Heart right ventricle (tissue), 16 donors: Measurements from ENCODE around the gene FPGS. TPM values are rescaled to one million over a fixed set of nuclear protein-coding genes. Genes with fewer than 3 reads are reported as not detected.

Experiments
- ATAC-seq, 8 donors: fragments of 200-7000 bp; cut with Tn5 transposase; one replicate each; pipeline ENCODE4 v1.9.1; 2020; ENCODE audit warnings: mild to moderate bottlenecking in 8 of 8, moderate library complexity in 8 of 8, moderate number of reproducible peaks in 1 of 8
- DNase-seq, 2 donors: peaks; one replicate each; pipeline ENCODE4 v3.0.0-alpha.2; 2020
- H3K27ac ChIP-seq, 10 donors: fragments of 200-600 bp; sonication (generic) in 2 of 10; one replicate each; pipeline versions ENCODE4 v1.5.0 to v1.8.0; 2020 to 2022; ENCODE audit warnings: mild to moderate bottlenecking in 3 of 10
- H3K27me3 ChIP-seq, 7 donors: fragments of 200-600 bp; one replicate each; pipeline ENCODE4 v1.8.0; 2021 to 2022; ENCODE audit warnings: mild to moderate bottlenecking in 2 of 7
- H3K36me3 ChIP-seq, 9 donors: fragments of 200-600 bp; sonication (generic) in 1 of 9; one replicate each; pipeline versions ENCODE4 v1.5.0 to v1.8.0; 2020 to 2022; ENCODE audit warnings: mild to moderate bottlenecking in 2 of 9
- H3K4me1 ChIP-seq, 9 donors: fragments of 200-600 bp; sonication (generic) in 1 of 9; one replicate each; pipeline versions ENCODE4 v1.5.0 to v1.8.0; 2020 to 2022; ENCODE audit warnings: mild to moderate bottlenecking in 4 of 9
- H3K4me3 ChIP-seq, 10 donors: fragments of 200-600 bp; sonication (generic) in 2 of 10; one replicate each; pipeline versions ENCODE4 v1.5.0 to v1.8.0; 2020 to 2022; ENCODE audit warnings: mild to moderate bottlenecking in 7 of 10, moderate library complexity in 2 of 10
- H3K9me3 ChIP-seq, 11 donors: fragments of 200-600 bp in 10 of 11; sonication (generic) in 2 of 11; one replicate each; pipeline versions ENCODE4 v1.5.0 to v1.8.0; 2013 to 2022; ENCODE audit warnings: mild to moderate bottlenecking in 2 of 11, control low read depth in 1 of 11, moderate library complexity in 1 of 11
- WGBS, 2 donors: extraction: QIAGEN DNeasy Blood & Tissue Kit; methylation state at CpG; one replicate each; pipeline ENCODE4 v1.1.7; 2013; ENCODE audit warnings: inconsistent platforms in 1 of 2; 5-methylcytosine and 5-hydroxymethylcytosine counted together
- intact Hi-C, 10 donors: fragments of 100-400 bp; cut with DNase I; formaldehyde crosslinking; loops; one replicate each; pipeline versions ENCODE4 v1.11.1 to v1.14.2; 2022
- polyA plus RNA-seq, 2 donors: library from polyadenylated mRNA; stranded (reverse); fragments of 200-250 nt; gene quantifications; one replicate each; pipeline ENCODE4 v1.2.3, GENCODE V29; 2013
- total RNA-seq, 10 donors: library from RNA; stranded (reverse); fragmentation: NEBNext Ultra II Directional in 3 of 10; extraction: Animal tissue kit (Norgen Biotek cat#: 25700) in 3 of 10; gene quantifications; one replicate each; pipeline versions ENCODE4 v1.2.1 to v1.2.4, GENCODE V29; 2021 to 2023
- TF ChIP-seq, protein P1 (sequence below), 9 donors: fragments of 200-600 bp; sonication (generic) in 2 of 9; IDR thresholded peaks; one replicate each; pipeline versions ENCODE4 v1.5.0 to v1.8.0; 2021 to 2022; ENCODE audit warnings: antibody characterized with exemption in 9 of 9, mild to moderate bottlenecking in 5 of 9, moderate library complexity in 1 of 9
- donor health status: Arrhythmogenic right ventricular cardiomyopathy.
- donor health status: ischemic (EF 13 %, LVEDD 7.1; RV severe dilation, severe dysfunction).
- donor health status: healthy with polysubstance abuse.
- donor health status: DM: no; HTN: yes; CAD: no.
- donor health status: DM: no; HTN: no; CAD: no.
- donor health status: ischemic (EF 25% LVEDD 6.9; RV normal size, moderate dysfunction).
- donor health status: ischemic (EF 25% LVEDD 5.7; RV mildly dilated, moderate dysfunction).
- donor health status: healthy.
- donor health status: DM: yes; HTN: yes; CAD: no.
- donor health status: Ischemic cardiomyopathy.
- donor health status: ischemic (EF 35%, LVEDD 5.7; RV mildly dilated, moderate dysfunction).
- donor health status: nonischemic (EF 11% LVEDD 7.7; RV severe dilation, severe dysfunction).
- donor health status: DM: yes; HTN: yes; CAD: no.
- donor health status: PGD.
- donor health status: ischemic (EF 29% LVEDD 5.4; RV normal size, mild dysfunction).
- donor health status: nonischemic (EF 23%, LVEDD 6.1; RV moderate dilation, normal function).

FPGS gene
- total and polyA plus RNA-seq, 12 donors, result 40.2 to 58.5 (median 46.0) TPM

DNA sequence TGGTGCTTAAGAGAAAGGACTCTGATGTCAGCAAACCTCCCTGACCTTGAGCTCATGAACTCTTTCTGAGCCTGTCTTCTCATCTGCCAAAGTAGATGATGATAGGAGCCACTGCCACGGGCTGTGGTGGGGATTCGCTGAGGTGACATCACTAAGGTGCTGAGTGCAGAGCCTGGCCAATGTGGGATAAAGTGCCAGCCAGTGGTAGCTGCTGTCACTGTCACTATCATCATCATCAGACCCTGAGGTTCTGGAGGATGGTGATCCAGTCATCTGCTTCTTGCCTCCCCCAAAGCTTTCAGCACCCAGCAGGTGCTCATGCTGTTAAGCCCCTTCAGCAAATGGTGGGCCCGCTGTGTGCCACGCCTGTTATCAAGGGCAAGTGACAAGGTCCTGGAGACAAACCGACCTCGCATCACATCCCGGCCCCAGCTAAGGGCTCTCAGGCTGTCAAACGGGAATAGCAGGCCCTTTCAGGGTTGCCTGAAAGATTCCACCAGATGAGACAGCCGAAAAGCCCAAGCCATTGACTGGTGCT, 6.4 kb downstream of the FPGS start:
- TF ChIP-seq, protein P1, sequence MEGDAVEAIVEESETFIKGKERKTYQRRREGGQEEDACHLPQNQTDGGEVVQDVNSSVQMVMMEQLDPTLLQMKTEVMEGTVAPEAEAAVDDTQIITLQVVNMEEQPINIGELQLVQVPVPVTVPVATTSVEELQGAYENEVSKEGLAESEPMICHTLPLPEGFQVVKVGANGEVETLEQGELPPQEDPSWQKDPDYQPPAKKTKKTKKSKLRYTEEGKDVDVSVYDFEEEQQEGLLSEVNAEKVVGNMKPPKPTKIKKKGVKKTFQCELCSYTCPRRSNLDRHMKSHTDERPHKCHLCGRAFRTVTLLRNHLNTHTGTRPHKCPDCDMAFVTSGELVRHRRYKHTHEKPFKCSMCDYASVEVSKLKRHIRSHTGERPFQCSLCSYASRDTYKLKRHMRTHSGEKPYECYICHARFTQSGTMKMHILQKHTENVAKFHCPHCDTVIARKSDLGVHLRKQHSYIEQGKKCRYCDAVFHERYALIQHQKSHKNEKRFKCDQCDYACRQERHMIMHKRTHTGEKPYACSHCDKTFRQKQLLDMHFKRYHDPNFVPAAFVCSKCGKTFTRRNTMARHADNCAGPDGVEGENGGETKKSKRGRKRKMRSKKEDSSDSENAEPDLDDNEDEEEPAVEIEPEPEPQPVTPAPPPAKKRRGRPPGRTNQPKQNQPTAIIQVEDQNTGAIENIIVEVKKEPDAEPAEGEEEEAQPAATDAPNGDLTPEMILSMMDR (IDR thresholded peaks at IDR 0.05), result no peak
- Histone ChIP-seq H3K9me3 (no peaks in the 10 kb centered on the region), H3K4me3 (peak overlapping the region in 1 of 10 donors; percentile 14), H3K4me1 (peaks cover 2 to 46% (median 14%) of the 10 kb centered on the region in 9 donors), H3K27me3 (no peaks in the 10 kb centered on the region), H3K27ac (peak overlapping the region in 7 of 10 donors; percentile 3 to 73 (median 53)), H3K36me3 (peaks cover 0 to 91% (median 35%) of the 10 kb centered on the region in 9 donors)
- WGBS, 2 donors, result 47 to 55% methylated on average over 9 of the region's 9 CpGs
- DNase-seq, result no peak
- intact Hi-C loops, result loop anchor here in 2 of 10 donors (5.0 to 10.0 kb wide), 3 partner anchors 63 to 108 kb away; partner anchors contain the start of gene ST6GALNAC4 (in 2 of the 2)
- peak in 6 of 8 donors; percentile 5 to 30 (median 17) for ATAC-seq

DNA sequence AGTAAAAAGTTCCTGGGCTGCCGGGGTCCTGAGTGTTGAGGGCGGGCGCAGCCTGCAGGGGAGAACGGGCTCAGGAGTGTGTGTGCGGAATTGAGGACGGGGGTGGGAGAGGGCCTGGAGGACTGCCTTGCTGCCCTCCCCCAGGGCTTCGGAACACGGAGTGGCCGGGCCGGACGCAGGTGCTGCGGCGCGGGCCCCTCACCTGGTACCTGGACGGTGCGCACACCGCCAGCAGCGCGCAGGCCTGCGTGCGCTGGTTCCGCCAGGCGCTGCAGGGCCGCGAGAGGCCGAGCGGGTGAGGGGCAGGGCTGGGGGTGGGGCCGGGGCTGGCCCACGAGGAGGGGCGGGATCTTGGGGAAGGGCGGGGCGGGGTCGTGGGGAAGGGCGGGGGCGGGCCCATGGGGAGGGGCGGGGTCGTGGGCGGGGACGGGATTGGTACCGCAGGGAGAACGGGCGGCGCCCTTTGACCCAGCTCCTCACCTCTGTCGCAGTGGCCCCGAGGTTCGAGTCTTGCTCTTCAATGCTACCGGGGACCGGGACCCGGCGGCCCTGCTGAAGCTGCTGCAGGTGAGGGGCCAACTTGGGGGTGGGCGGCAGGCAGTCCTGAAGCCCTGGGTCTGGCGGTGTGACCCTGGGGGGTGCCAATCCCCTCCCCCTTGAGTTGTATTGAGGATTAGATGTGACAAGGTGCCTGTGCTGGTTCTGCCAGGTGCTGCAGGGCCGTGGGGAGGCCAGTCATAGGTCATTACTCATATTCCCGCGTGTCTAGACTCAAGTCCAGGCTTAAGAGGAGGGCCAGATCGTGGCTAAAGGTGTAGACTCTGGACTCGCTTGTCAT, 7.1 kb downstream of the FPGS start:
- peak in 5 of 8 donors; percentile 18 to 29 (median 23) for ATAC-seq
- Histone ChIP-seq H3K4me1 (peaks cover 0 to 41% (median 9%) of the 10 kb centered on the region in 9 donors), H3K27me3 (no peaks in the 10 kb centered on the region), H3K36me3 (peaks cover 0 to 93% (median 42%) of the 10 kb centered on the region in 9 donors), H3K9me3 (no peaks in the 10 kb centered on the region), H3K27ac (peak overlapping the region in 7 of 10 donors; percentile 3 to 73 (median 53)), H3K4me3 (peak overlapping the region in 1 of 10 donors; percentile 14)
- WGBS, 2 donors, result 43 to 52% methylated on average over 43 to 57 of the region's 57 CpGs
- DNase-seq, result peak in 1 of 2 donors; percentile 50
- intact Hi-C loops, result loop anchor here in 3 of 10 donors (5.0 to 10.0 kb wide), 3 partner anchors 63 to 108 kb away; partner anchors contain the start of gene ST6GALNAC4 (in 2 of the 3)
- TF ChIP-seq, protein P1 (IDR thresholded peaks at IDR 0.05), result no peak

DNA sequence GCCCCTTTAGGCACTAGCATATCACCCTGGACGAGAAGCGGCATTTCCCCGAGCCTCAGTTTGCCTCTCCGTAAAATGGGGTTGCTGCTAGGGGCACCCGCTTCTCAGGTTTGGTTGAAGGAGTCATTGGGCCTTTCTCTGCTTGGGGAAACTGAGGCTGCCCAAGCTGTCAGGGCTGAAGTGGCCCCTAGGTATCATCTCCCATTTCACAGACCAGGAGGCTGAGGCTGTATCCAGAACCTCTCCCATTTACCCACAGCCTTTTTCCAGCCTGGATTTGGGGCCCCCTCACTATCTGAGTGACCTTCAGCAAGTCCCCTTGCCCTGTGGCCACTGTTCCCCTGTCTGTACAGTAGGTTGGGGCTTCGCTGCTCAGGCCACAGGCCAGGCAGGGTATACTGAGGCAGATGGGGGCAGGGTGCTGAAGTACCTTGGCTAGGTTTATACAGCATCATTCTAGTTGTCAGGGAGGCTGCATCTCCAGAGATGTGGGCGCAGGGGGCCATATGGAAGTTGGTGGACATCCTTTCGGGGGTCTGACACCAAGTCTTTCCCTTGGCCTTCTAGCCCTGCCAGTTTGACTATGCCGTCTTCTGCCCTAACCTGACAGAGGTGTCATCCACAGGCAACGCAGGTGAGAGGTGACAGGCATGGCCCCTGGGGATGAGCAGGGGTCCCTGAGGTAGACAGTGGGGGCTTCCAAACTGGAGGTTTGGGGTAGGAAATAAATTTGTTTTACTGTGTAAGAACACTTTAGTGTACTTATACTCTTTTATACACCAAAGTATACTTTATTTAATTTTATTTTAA, 7.9 kb downstream of the FPGS start:
- 95 to 97% methylated on average over 10 of the region's 10 CpGs for WGBS, 2 donors
- intact Hi-C loops, result loop anchor here in 1 of 10 donors (5.0 kb wide), 1 partner anchor 62 kb away; no protein-coding TSS in a partner anchor
- no peaks in the 10 kb centered on the region for H3K27me3 ChIP-seq
- peaks cover 0 to 33% (median 9%) of the 10 kb centered on the region in 9 donors for H3K4me1 ChIP-seq
- H3K4me3 ChIP-seq, result no peak overlapping the region
- H3K27ac ChIP-seq, result peak overlapping the region in 4 of 10 donors; percentile 19 to 50 (median 42)
- TF ChIP-seq, protein P1 (IDR thresholded peaks at IDR 0.05), result no peak
- H3K9me3 ChIP-seq, result no peaks in the 10 kb centered on the region
- H3K36me3 ChIP-seq, result peaks cover 0 to 97% (median 50%) of the 10 kb centered on the region in 9 donors
- DNase-seq (no peak), ATAC-seq (no peak)
